ENCODE data around the gene GDPD3.

GDPD3 gene

GRCh38 chr16:30063278-30063892 is 50.0 kb downstream of the GDPD3 start:
- Histone ChIP-seq H3K9me2 (replicated peaks; ENCODE audit: control insufficient read depth, low read length) (no peaks in the 10 kb centered on the region), H3K27me3 (ENCODE audit: control insufficient read depth, low read length) (no peaks in the 10 kb centered on the region), H3K4me1 (ENCODE audit: control insufficient read depth, low read length) (peaks cover 24% of the 10 kb centered on the region), H4K20me1 (ENCODE audit: control insufficient read depth, insufficient read depth, low read depth, low read length) (peaks cover 17% of the 10 kb centered on the region), H3K27ac (ENCODE audit: low read depth, low read length) (peak overlapping the region; percentile 89), H3K9me3 (ENCODE audit: control insufficient read depth, insufficient read depth, low read length) (no peaks in the 10 kb centered on the region), H3K36me3 (ENCODE audit: control insufficient read depth, low read length) (peaks cover 41% of the 10 kb centered on the region), H3K4me2 (ENCODE audit: low read length) (peak overlapping the region; percentile 77), H3K4me3 (ENCODE audit: low read length) (peak overlapping the region; percentile 96), H3F3A (ENCODE audit: control insufficient read depth, insufficient read depth) (peaks cover 23% of the 10 kb centered on the region), H3K79me2 (ENCODE audit: control insufficient read depth, low read length) (peaks cover 44% of the 10 kb centered on the region)
- TF ChIP-seq EZH2phosphoT487 (IDR thresholded peaks at IDR 0.05; ENCODE audit: borderline replicate concordance, low read length), result no peak
- TF ChIP-seq CTCF (IDR thresholded peaks at IDR 0.05; ENCODE audit: low read depth, low read length, poor library complexity, severe bottlenecking), result no peak

- Histone ChIP-seq H3F3A (ENCODE audit: control insufficient read depth, insufficient read depth) (peaks cover 5% of the 10 kb centered on the region), H3K9me3 (ENCODE audit: control insufficient read depth, insufficient read depth, low read length) (no peaks in the 10 kb centered on the region), H3K4me2 (ENCODE audit: low read length) (no peak overlapping the region), H3K4me1 (ENCODE audit: control insufficient read depth, low read length) (peaks cover 10% of the 10 kb centered on the region), H4K20me1 (ENCODE audit: control insufficient read depth, insufficient read depth, low read depth, low read length) (no peaks in the 10 kb centered on the region), H3K27me3 (ENCODE audit: control insufficient read depth, low read length) (no peaks in the 10 kb centered on the region), H3K27ac (ENCODE audit: low read depth, low read length) (no peak overlapping the region), H3K9me2 (replicated peaks; ENCODE audit: control insufficient read depth, low read length) (no peaks in the 10 kb centered on the region), H3K79me2 (ENCODE audit: control insufficient read depth, low read length) (peaks cover 22% of the 10 kb centered on the region), H3K4me3 (ENCODE audit: low read length) (no peak overlapping the region), H3K36me3 (ENCODE audit: control insufficient read depth, low read length) (peaks cover 18% of the 10 kb centered on the region)
- no peak for TF ChIP-seq EZH2phosphoT487 (IDR thresholded peaks at IDR 0.05; ENCODE audit: borderline replicate concordance, low read length)
- TF ChIP-seq CTCF (IDR thresholded peaks at IDR 0.05; ENCODE audit: low read depth, low read length, poor library complexity, severe bottlenecking), result no peak
Measured at GRCh38 chr16:30060836-30061554, 52.3 kb downstream of the GDPD3 start.

- Histone ChIP-seq H3K27ac (ENCODE audit: low read depth, low read length) (no peak overlapping the region), H3K79me2 (ENCODE audit: control insufficient read depth, low read length) (peaks cover 18% of the 10 kb centered on the region), H3K4me2 (ENCODE audit: low read length) (no peak overlapping the region), H3K27me3 (ENCODE audit: control insufficient read depth, low read length) (no peaks in the 10 kb centered on the region), H4K20me1 (ENCODE audit: control insufficient read depth, insufficient read depth, low read depth, low read length) (no peaks in the 10 kb centered on the region), H3K9me3 (ENCODE audit: control insufficient read depth, insufficient read depth, low read length) (no peaks in the 10 kb centered on the region), H3K4me3 (ENCODE audit: low read length) (no peak overlapping the region), H3K36me3 (ENCODE audit: control insufficient read depth, low read length) (peaks cover 17% of the 10 kb centered on the region), H3K4me1 (ENCODE audit: control insufficient read depth, low read length) (peaks cover 11% of the 10 kb centered on the region), H3F3A (ENCODE audit: control insufficient read depth, insufficient read depth) (peaks cover 5% of the 10 kb centered on the region), H3K9me2 (replicated peaks; ENCODE audit: control insufficient read depth, low read length) (no peaks in the 10 kb centered on the region)
- TF ChIP-seq EZH2phosphoT487 (IDR thresholded peaks at IDR 0.05; ENCODE audit: borderline replicate concordance, low read length) (no peak), CTCF (IDR thresholded peaks at IDR 0.05; ENCODE audit: low read depth, low read length, poor library complexity, severe bottlenecking) (no peak)
Measured at GRCh38 chr16:30060346-30060745, 53.0 kb downstream of the GDPD3 start.
